ENCODE measurements around the gene RGS14.
A peak's percentile ranks its signal among the peaks of the same experiment; 100 is the strongest.

The RGS14 gene

DNA sequence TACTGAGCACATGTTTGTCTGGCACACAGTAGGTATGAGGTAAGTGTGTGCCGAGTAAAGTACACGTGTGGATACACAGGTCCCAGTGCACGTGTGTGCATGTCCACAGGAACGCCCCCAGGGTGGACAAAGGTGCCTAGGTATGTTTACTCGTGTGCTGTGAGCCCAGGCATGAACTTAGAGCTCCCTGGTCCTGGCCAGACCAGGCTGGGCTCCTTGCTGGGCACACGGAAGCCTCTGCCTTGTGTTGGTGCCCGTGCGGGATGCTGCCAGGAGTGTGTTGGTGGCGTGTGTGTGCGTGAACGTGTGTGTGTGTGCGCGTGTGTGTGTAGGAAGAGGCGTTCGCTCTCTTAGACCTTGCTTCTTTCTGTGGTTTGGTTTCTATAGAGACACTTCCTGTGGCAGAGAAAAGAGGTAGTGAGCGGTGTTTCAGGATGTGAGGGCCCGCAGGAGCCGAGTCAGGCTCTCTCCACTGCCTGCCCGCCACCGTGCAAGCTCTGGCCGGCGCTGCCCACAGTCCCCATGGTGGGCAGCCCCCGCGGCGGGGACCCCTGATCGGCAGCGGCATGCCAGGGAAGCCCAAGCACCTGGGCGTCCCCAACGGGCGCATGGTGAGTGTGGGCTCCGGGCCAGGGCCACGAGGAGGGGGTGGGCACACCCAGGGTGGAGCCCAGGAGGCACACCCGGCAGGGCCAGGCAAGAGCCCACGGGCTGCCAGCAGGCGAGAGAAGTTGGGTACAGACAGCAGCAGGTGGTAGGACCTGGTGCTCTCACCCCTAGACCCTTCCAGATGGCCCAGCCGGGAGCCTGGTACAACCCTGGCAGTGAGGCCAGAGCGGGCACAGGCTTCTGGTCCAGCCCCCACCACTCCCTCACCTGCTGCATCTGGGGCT, at the start of gene RGS14:
Gene RGS14, plus strand, starts transcription at position 466 of the 893 bp plus-strand sequence. Its CDS starts 101 bp downstream, at position 567.
- Histone ChIP-seq H3K27me3 (no peaks in the 10 kb centered on the region), H3K36me3 (no peaks in the 10 kb centered on the region), H3K27ac (peak within 1 kb of the TSS; percentile 46 to 88 (median 80); a peak in 21 of 22 replicates), H3K4me1 (peaks cover 76 to 97% (median 87%) of the 10 kb centered on the region in 10 experiments), H3K4me2 (peak within 1 kb of the TSS; percentile 93 to 100 (median 99)), H3K4me3 (peak within 1 kb of the TSS; percentile 60 to 81 (median 68)), H3K9me3 (replicated peaks in 1 of 11) (peaks cover 0 to 6% (median 0%) of the 10 kb centered on the region in 11 experiments; a peak in 2 of 22 replicates), H4K20me1 (peaks cover 0 to 28% (median 0%) of the 10 kb centered on the region in 11 experiments; a peak in 5 of 22 replicates), H3K9ac (peak within 1 kb of the TSS; percentile 73 to 83 (median 80))
- TF ChIP-seq Cebpa-rat (IDR thresholded peaks at IDR 0.05), result no peak

DNA sequence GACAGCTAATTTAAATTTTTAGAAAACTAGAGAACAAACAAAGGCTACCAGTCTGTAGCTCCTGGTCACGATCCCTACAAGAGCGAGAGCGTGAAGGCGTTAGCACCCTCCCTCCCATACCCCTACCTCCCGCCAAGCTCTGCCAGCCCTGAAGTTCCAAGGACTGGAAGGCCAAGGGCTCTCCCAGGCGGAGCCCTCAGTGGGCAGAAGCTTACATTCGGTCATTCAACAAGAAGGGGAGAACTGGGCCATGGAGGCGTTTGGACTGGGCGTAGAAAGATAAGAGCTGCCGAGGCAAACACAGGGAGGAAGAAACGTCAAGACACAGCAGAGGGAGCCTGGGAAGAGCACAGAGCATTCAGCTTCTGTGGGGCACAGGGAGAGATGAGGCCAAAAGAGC, 49.0 kb upstream of the RGS14 start:
- Histone ChIP-seq H3K4me1 (peaks cover 70 to 81% (median 78%) of the 10 kb centered on the region in 10 experiments), H3K4me2 (peak overlapping the region; percentile 96 to 100 (median 99)), H3K4me3 (peak overlapping the region in 9 of 10 experiments; percentile 1 to 97 (median 91); a peak in 16 of 20 replicates), H4K20me1 (peaks cover 9 to 68% (median 28%) of the 10 kb centered on the region in 11 experiments; a peak in 17 of 22 replicates), H3K9me3 (replicated peaks in 1 of 11) (no peaks in the 10 kb centered on the region), H3K27ac (peak overlapping the region; percentile 92 to 100 (median 98)), H3K9ac (peak overlapping the region; percentile 89 to 98 (median 96)), H3K27me3 (no peaks in the 10 kb centered on the region), H3K36me3 (peaks cover 18 to 55% (median 38%) of the 10 kb centered on the region in 11 experiments)
- no peak for TF ChIP-seq Cebpa-rat (IDR thresholded peaks at IDR 0.05)

GRCh38 chr5:177309351-177310191, 48.2 kb upstream of the RGS14 start:
- peak overlapping the region; percentile 35 to 97 (median 91) for H3K4me3 ChIP-seq
- H3K9me3 ChIP-seq (replicated peaks in 1 of 11), result no peaks in the 10 kb centered on the region
- peaks cover 12 to 63% (median 26%) of the 10 kb centered on the region in 11 experiments; a peak in 17 of 22 replicates for H4K20me1 ChIP-seq
- no peak for TF ChIP-seq Cebpa-rat (IDR thresholded peaks at IDR 0.05)
- H3K9ac ChIP-seq, result peak overlapping the region; percentile 89 to 98 (median 96); a peak in 21 of 22 replicates
- no peaks in the 10 kb centered on the region for H3K27me3 ChIP-seq
- peak overlapping the region; percentile 92 to 100 (median 98); a peak in 21 of 22 replicates for H3K27ac ChIP-seq
- H3K4me1 ChIP-seq, result peaks cover 73 to 81% (median 78%) of the 10 kb centered on the region in 10 experiments
- H3K4me2 ChIP-seq, result peak overlapping the region; percentile 96 to 100 (median 99)
- H3K36me3 ChIP-seq, result peaks cover 18 to 49% (median 32%) of the 10 kb centered on the region in 11 experiments

DNA sequence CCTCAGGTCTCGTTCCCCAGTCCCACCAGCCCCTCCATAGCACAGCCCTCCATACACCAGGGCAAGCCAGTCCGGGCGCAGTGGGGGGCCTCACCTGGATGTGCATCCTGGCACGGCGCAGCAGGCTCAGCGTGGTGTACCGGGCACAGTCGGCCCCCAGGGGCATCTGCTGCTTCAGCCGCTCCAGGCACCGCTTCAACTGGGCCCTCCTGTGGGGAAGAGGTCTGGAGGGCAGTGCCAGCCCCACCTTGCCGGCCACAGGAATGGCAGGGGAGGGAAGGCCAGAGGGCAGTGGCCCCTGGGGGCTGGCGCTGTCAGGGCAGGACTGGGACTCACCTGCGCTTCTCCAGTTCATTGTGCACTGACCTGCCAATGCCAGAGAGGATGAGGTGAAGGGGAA, 47.4 kb upstream of the RGS14 start:
- H3K4me3 ChIP-seq, result peak overlapping the region; percentile 35 to 97 (median 91)
- H3K4me2 ChIP-seq, result peak overlapping the region; percentile 96 to 100 (median 99)
- H3K27ac ChIP-seq, result peak overlapping the region in 10 of 11 experiments; percentile 95 to 100 (median 98); a peak in 20 of 22 replicates
- peak overlapping the region; percentile 60 to 98 (median 96); a peak in 21 of 22 replicates for H3K9ac ChIP-seq
- H3K4me1 ChIP-seq, result peaks cover 69 to 80% (median 74%) of the 10 kb centered on the region in 10 experiments
- no peaks in the 10 kb centered on the region for H3K9me3 ChIP-seq (replicated peaks in 1 of 11)
- no peaks in the 10 kb centered on the region for H3K27me3 ChIP-seq
- H3K36me3 ChIP-seq, result peaks cover 12 to 42% (median 24%) of the 10 kb centered on the region in 11 experiments
- no peak for TF ChIP-seq Cebpa-rat (IDR thresholded peaks at IDR 0.05)
- peaks cover 15 to 61% (median 26%) of the 10 kb centered on the region in 11 experiments; a peak in 17 of 22 replicates for H4K20me1 ChIP-seq

DNA sequence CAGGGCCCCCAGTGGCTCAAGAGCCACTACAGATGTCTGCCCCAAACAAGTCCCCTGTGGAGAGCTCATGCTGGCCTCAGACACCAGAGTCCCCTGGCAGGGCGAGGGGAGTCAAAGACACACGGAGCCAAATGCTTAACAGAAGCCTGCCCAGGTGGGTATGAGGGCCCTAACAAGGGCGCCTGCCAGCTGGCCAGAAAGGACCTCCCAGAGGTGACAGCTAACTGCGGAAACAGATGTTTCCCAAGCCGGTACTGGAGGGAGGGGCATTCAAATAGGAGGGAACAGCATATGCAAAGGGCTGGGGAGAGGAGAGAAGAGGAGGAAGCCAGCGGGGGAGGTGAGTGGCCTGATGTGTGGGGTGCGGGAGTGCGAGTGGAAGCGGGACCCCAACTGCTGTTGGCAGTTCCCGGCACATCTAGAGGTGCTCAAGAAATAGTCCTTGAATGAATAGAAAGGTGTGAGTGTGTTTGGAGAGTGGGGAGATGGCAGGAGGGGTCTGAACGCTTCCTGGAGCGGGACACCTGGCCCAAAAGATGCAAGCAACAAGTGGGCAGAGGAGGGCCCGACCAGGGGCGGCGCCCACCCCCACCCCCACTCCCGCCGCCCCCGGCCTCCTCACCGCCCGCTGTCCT, 46.9 kb upstream of the RGS14 start:
- Histone ChIP-seq H3K27me3 (no peaks in the 10 kb centered on the region), H3K9me3 (replicated peaks in 1 of 11) (no peaks in the 10 kb centered on the region), H4K20me1 (peaks cover 11 to 60% (median 24%) of the 10 kb centered on the region in 11 experiments; a peak in 17 of 22 replicates), H3K36me3 (peaks cover 7 to 36% (median 19%) of the 10 kb centered on the region in 11 experiments), H3K4me1 (peaks cover 63 to 77% (median 69%) of the 10 kb centered on the region in 10 experiments), H3K27ac (peak overlapping the region in 10 of 11 experiments; percentile 95 to 100 (median 98); a peak in 20 of 22 replicates), H3K9ac (peak overlapping the region; percentile 60 to 98 (median 96); a peak in 21 of 22 replicates), H3K4me3 (peak overlapping the region; percentile 57 to 97 (median 91)), H3K4me2 (peak overlapping the region; percentile 96 to 100 (median 99))
- no peak for TF ChIP-seq Cebpa-rat (IDR thresholded peaks at IDR 0.05)

DNA sequence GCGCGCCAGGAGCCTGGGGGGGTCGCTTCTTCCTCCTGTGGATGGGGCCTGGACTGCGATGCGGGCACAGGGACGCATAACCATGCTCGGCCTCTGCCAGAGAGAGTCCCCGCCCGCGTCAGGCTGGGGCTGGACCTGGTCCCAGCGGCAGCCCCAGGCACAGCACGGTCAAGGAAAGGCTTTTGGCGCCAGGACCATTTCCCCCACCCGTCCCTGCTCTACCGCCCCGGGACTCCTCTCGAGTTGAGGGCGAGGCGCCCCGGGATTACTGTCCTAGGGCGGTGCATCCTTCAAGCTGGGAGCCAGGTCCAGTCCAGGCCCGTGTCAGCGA, 46.4 kb upstream of the RGS14 start:
- peak overlapping the region; percentile 57 to 97 (median 91) for H3K4me3 ChIP-seq
- peaks cover 11 to 56% (median 24%) of the 10 kb centered on the region in 11 experiments; a peak in 17 of 22 replicates for H4K20me1 ChIP-seq
- peak overlapping the region; percentile 96 to 100 (median 99) for H3K4me2 ChIP-seq
- H3K9me3 ChIP-seq (replicated peaks in 1 of 11), result no peaks in the 10 kb centered on the region
- peaks cover 2 to 32% (median 14%) of the 10 kb centered on the region in 11 experiments; a peak in 19 of 22 replicates for H3K36me3 ChIP-seq
- peak overlapping the region; percentile 71 to 98 (median 96); a peak in 21 of 22 replicates for H3K9ac ChIP-seq
- no peaks in the 10 kb centered on the region for H3K27me3 ChIP-seq
- TF ChIP-seq Cebpa-rat (IDR thresholded peaks at IDR 0.05), result no peak
- H3K4me1 ChIP-seq, result peaks cover 58 to 77% (median 64%) of the 10 kb centered on the region in 10 experiments
- H3K27ac ChIP-seq, result peak overlapping the region in 10 of 11 experiments; percentile 68 to 100 (median 98); a peak in 20 of 22 replicates

- Histone ChIP-seq H3K4me2 (peak within 1 kb of the TSS; percentile 96 to 100 (median 99)), H3K4me3 (peak within 1 kb of the TSS; percentile 57 to 97 (median 91)), H3K36me3 (peaks cover 1 to 33% (median 13%) of the 10 kb centered on the region in 11 experiments; a peak in 15 of 22 replicates), H4K20me1 (peaks cover 11 to 57% (median 24%) of the 10 kb centered on the region in 11 experiments; a peak in 17 of 22 replicates), H3K9ac (peak within 1 kb of the TSS; percentile 71 to 98 (median 96); a peak in 21 of 22 replicates), H3K9me3 (replicated peaks in 1 of 11) (no peaks in the 10 kb centered on the region), H3K27me3 (no peaks in the 10 kb centered on the region), H3K4me1 (peaks cover 54 to 72% (median 59%) of the 10 kb centered on the region in 10 experiments), H3K27ac (peak within 1 kb of the TSS in 10 of 11 experiments; percentile 95 to 100 (median 98); a peak in 20 of 22 replicates)
- TF ChIP-seq Cebpa-rat (IDR thresholded peaks at IDR 0.05), result no peak
Measured at GRCh38 chr5:177311723-177312648, 45.7 kb upstream of the RGS14 start, which contains the start of gene MXD3. MXD3 (minus strand) TSS chr5:177311898; CDS start chr5:177311830, 68 bp downstream.

Data from BLaER1 treated with 17β-estradiol and CSF1 and Interleukin-3, amounts not matched to agents 10 nM and 100 nM (cell line).